ENCODE measurements around the gene LENEP. TPM values are rescaled to one million over a fixed set of nuclear protein-coding genes. Genes with fewer than 3 reads are reported as not detected.

The LENEP gene
- total RNA-seq, 1 donor from 2014 or later, result 0.72 TPM

GRCh38 chr1:155009221-155009711 lies 15.9 kb downstream of the LENEP start:
- DNase-seq (ENCODE audit: low spot score), result no peak

GRCh38 chr1:155009742-155010141 lies 16.4 kb downstream of the LENEP start:
- Mint-ChIP-seq H3K27ac (ENCODE audit: unreplicated experiment) (no peak overlapping the region), H3K4me3 (ENCODE audit: unreplicated experiment) (no peak overlapping the region), H3K4me1 (ENCODE audit: low read depth) (peaks cover 15% of the 10 kb centered on the region), H3K27me3 (ENCODE audit: low read depth) (no peaks in the 10 kb centered on the region), H3K9me3 (ENCODE audit: low read depth) (no peaks in the 10 kb centered on the region), H3K36me3 (ENCODE audit: low read depth) (no peaks in the 10 kb centered on the region)
- DNase-seq (ENCODE audit: low spot score), result no peak
- TF ChIP-seq CTCF (IDR thresholded peaks at IDR 0.05), result no peak

More at GRCh38 chr1:155009221-155009711, 15.9 kb downstream of the LENEP start:
- H3K36me3 Mint-ChIP-seq (ENCODE audit: low read depth), result no peaks in the 10 kb centered on the region
- no peaks in the 10 kb centered on the region for H3K27me3 Mint-ChIP-seq (ENCODE audit: low read depth)
- H3K27ac Mint-ChIP-seq (ENCODE audit: unreplicated experiment), result no peak overlapping the region
- H3K4me3 Mint-ChIP-seq (ENCODE audit: unreplicated experiment), result no peak overlapping the region
- TF ChIP-seq CTCF (IDR thresholded peaks at IDR 0.05), result no peak
- peaks cover 19% of the 10 kb centered on the region for H3K4me1 Mint-ChIP-seq (ENCODE audit: low read depth)
- no peaks in the 10 kb centered on the region for H3K9me3 Mint-ChIP-seq (ENCODE audit: low read depth)

- Mint-ChIP-seq H3K4me1 (ENCODE audit: low read depth) (peaks cover 11% of the 10 kb centered on the region), H3K9me3 (ENCODE audit: low read depth) (no peaks in the 10 kb centered on the region), H3K27ac (ENCODE audit: unreplicated experiment) (no peak overlapping the region), H3K27me3 (ENCODE audit: low read depth) (no peaks in the 10 kb centered on the region), H3K4me3 (ENCODE audit: unreplicated experiment) (no peak overlapping the region), H3K36me3 (ENCODE audit: low read depth) (no peaks in the 10 kb centered on the region)
- no peak for TF ChIP-seq CTCF (IDR thresholded peaks at IDR 0.05)
- no peak for DNase-seq (ENCODE audit: low spot score)
Measured at GRCh38 chr1:155010211-155010918, 17.0 kb downstream of the LENEP start.

- no peak for DNase-seq (ENCODE audit: low spot score)
- TF ChIP-seq CTCF (IDR thresholded peaks at IDR 0.05), result no peak
- no peak overlapping the region for H3K4me3 Mint-ChIP-seq (ENCODE audit: unreplicated experiment)
- H3K9me3 Mint-ChIP-seq (ENCODE audit: low read depth), result no peaks in the 10 kb centered on the region
- no peaks in the 10 kb centered on the region for H3K27me3 Mint-ChIP-seq (ENCODE audit: low read depth)
- peaks cover 3% of the 10 kb centered on the region for H3K36me3 Mint-ChIP-seq (ENCODE audit: low read depth)
- no peak overlapping the region for H3K27ac Mint-ChIP-seq (ENCODE audit: unreplicated experiment)
- peaks cover 8% of the 10 kb centered on the region for H3K4me1 Mint-ChIP-seq (ENCODE audit: low read depth)
Measured at GRCh38 chr1:155011004-155011416, 17.6 kb downstream of the LENEP start.

- no peak for TF ChIP-seq CTCF (IDR thresholded peaks at IDR 0.05)
- H3K27me3 Mint-ChIP-seq (ENCODE audit: low read depth), result no peaks in the 10 kb centered on the region
- no peaks in the 10 kb centered on the region for H3K9me3 Mint-ChIP-seq (ENCODE audit: low read depth)
- H3K36me3 Mint-ChIP-seq (ENCODE audit: low read depth), result peaks cover 3% of the 10 kb centered on the region
- DNase-seq (ENCODE audit: low spot score), result no peak
- H3K4me3 Mint-ChIP-seq (ENCODE audit: unreplicated experiment), result no peak overlapping the region
- H3K4me1 Mint-ChIP-seq (ENCODE audit: low read depth), result peaks cover 3% of the 10 kb centered on the region
- no peak overlapping the region for H3K27ac Mint-ChIP-seq (ENCODE audit: unreplicated experiment)
Measured at GRCh38 chr1:155011437-155012025, 18.1 kb downstream of the LENEP start.
